GM21526 (cell line): Measurements from ENCODE around the gene HMGCR.
"Not testable (repeated sequence)": the region's sequence is repeated elsewhere in the genome, so short reads cannot be mapped to it uniquely, and the experiment has no call there.

Source experiments
- ATAC-seq: cut with Tn5 transposase; IDR thresholded peaks from one replicate; pipeline ENCODE4 v1.9.1; 2021; ENCODE audit warnings: moderate library complexity; ENCODE audit not compliant: unreplicated experiment, low FRiP score

The HMGCR gene

GRCh38 chr5:75336615-75337336, at the start of gene HMGCR:
Gene HMGCR (plus strand): TSS chr5:75337220. CDS start chr5:75342606, 5,386 bp downstream.
- ATAC-seq = peak; percentile 98

GRCh38 chr5:75291844-75292243, 45.2 kb upstream of the HMGCR start:
- not testable (repeated sequence) for ATAC-seq

GRCh38 chr5:75300084-75300483, 36.9 kb upstream of the HMGCR start:
- ATAC-seq = no peak

GRCh38 chr5:75303419-75303818, 33.6 kb upstream of the HMGCR start:
- no peak for ATAC-seq

- ATAC-seq = not testable (repeated sequence)
These were observed 32.5 kb upstream of the HMGCR start for GRCh38 chr5:75304486-75304885.

GRCh38 chr5:75306746-75307145, 30.3 kb upstream of the HMGCR start:
- no peak for ATAC-seq

- ATAC-seq = no peak
These were observed 26.8 kb upstream of the HMGCR start for GRCh38 chr5:75310212-75310611.

- not testable (repeated sequence) for ATAC-seq
These were observed 17.9 kb upstream of the HMGCR start for GRCh38 chr5:75319148-75319547.

- ATAC-seq = no peak
These were observed 17.4 kb upstream of the HMGCR start for GRCh38 chr5:75319638-75320037.

GRCh38 chr5:75320371-75320770, 16.6 kb upstream of the HMGCR start:
- no peak for ATAC-seq

- ATAC-seq = no peak
These were observed 15.0 kb upstream of the HMGCR start for GRCh38 chr5:75322066-75322465.

- no peak for ATAC-seq
These were observed 12.2 kb upstream of the HMGCR start for GRCh38 chr5:75324791-75325190.

GRCh38 chr5:75325242-75325641, 11.8 kb upstream of the HMGCR start:
- no peak for ATAC-seq

GRCh38 chr5:75330404-75330803, 6.6 kb upstream of the HMGCR start:
- ATAC-seq = no peak

GRCh38 chr5:75331095-75332090, 5.6 kb upstream of the HMGCR start:
- ATAC-seq = no peak

GRCh38 chr5:75333759-75334158, 3.3 kb upstream of the HMGCR start:
- ATAC-seq = not testable (repeated sequence)

GRCh38 chr5:75334413-75334812, 2.6 kb upstream of the HMGCR start:
- not testable (repeated sequence) for ATAC-seq

- ATAC-seq = no peak
These were observed 1.5 kb upstream of the HMGCR start for GRCh38 chr5:75335486-75335885.

- peak; percentile 2 for ATAC-seq
These were observed 937 bp upstream of the HMGCR start for GRCh38 chr5:75335952-75336614.

GRCh38 chr5:75337366-75338021, 474 bp downstream of the HMGCR start:
- ATAC-seq = peak; percentile 0
